ENCODE measurements around the gene CERK.

CERK gene

GRCh38 chr22:46675479-46675878 lies 62.6 kb downstream of the CERK start:
- no peak for DNase-seq

GRCh38 chr22:46674906-46675305 lies 63.1 kb downstream of the CERK start:
- DNase-seq = peak in 1 of 2 donors; percentile 29

- peak; percentile 98 to 99 for DNase-seq
These were observed 63.7 kb downstream of the CERK start for GRCh38 chr22:46674367-46674781.

GRCh38 chr22:46673662-46674236 lies 64.3 kb downstream of the CERK start:
- peak; percentile 57 to 62 for DNase-seq

GRCh38 chr22:46673205-46673604 lies 64.8 kb downstream of the CERK start:
- DNase-seq = no peak

- DNase-seq = no peak
These were observed 65.3 kb downstream of the CERK start for GRCh38 chr22:46672731-46673130.

- no peak for DNase-seq
These were observed 66.1 kb downstream of the CERK start for GRCh38 chr22:46671824-46672432.

GRCh38 chr22:46669201-46669600 lies 68.9 kb downstream of the CERK start:
- DNase-seq = no peak

- DNase-seq = no peak
These were observed 69.9 kb downstream of the CERK start for GRCh38 chr22:46668116-46668515.

GRCh38 chr22:46667245-46667623 lies 70.8 kb downstream of the CERK start:
- DNase-seq = no peak

- no peak for DNase-seq
These were observed 71.3 kb downstream of the CERK start for GRCh38 chr22:46666577-46667244.

GRCh38 chr22:46665751-46666280 lies 72.2 kb downstream of the CERK start:
- DNase-seq = no peak

- no peak for DNase-seq
These were observed 72.8 kb downstream of the CERK start for GRCh38 chr22:46665151-46665695.

GRCh38 chr22:46664301-46664855 lies 73.7 kb downstream of the CERK start:
- DNase-seq = no peak

GRCh38 chr22:46663436-46664100 lies 74.5 kb downstream of the CERK start:
- no peak for DNase-seq

GRCh38 chr22:46663001-46663400 lies 75.1 kb downstream of the CERK start:
- DNase-seq = no peak

- no peak for DNase-seq
These were observed 75.8 kb downstream of the CERK start for GRCh38 chr22:46662226-46662625.

- DNase-seq = peak; percentile 75 to 76
These were observed 76.7 kb downstream of the CERK start for GRCh38 chr22:46661221-46661851.

GRCh38 chr22:46660604-46661201 lies 77.3 kb downstream of the CERK start:
- no peak for DNase-seq

- DNase-seq = no peak
These were observed 78.3 kb downstream of the CERK start for GRCh38 chr22:46659791-46660186.

- DNase-seq = no peak
These were observed 78.8 kb downstream of the CERK start for GRCh38 chr22:46659059-46659790.

Measured in activated CD4-positive, alpha-beta T cell treated with anti-CD3 and anti-CD28 coated beads for 4 hours (primary cell).